Activated CD8-positive, alpha-beta memory T cell treated with anti-CD3 and anti-CD28 coated beads, Interleukin-2, amount 50 U/mL, for 1 hour (primary cell): ENCODE data around the gene KRT17.

Experiments used
- DNase-seq: peaks from one replicate; pipeline ENCODE4 v3.0.0-alpha.2; 2020; ENCODE audit errors: extremely low read depth

Gene KRT17

GRCh38 chr17:41575336-41575735 lies 49.0 kb downstream of the KRT17 start:
- no peak for DNase-seq

- DNase-seq: no peak
Observed at GRCh38 chr17:41571561-41572434, 52.6 kb downstream of the KRT17 start, which contains the start of gene KRT9. KRT9 (minus strand) TSS chr17:41572059; CDS start chr17:41571992, 67 bp downstream.
